A549 (cell line): Measurements from ENCODE around the gene CXXC1. TPM values are rescaled to one million over a fixed set of nuclear protein-coding genes. Genes with fewer than 3 reads are reported as not detected.
"Not testable (repeated sequence)": the region's sequence is repeated elsewhere in the genome, so short reads cannot be mapped to it uniquely, and the experiment has no call there.

ENCODE experiments used
- ATAC-seq, 2 experiments: fragments of 200-7000 bp in 1 of 2; fragments of >200 bp in 1 of 2; cut with Nextera tagmentation in 1 of 2; cut with Tn5 transposase in 1 of 2; 3 replicates each; pipeline versions ENCODE4 v1.8.0 to v1.9.1; 2018 to 2020; ENCODE audit warnings: mild to moderate bottlenecking in 1 of 2, moderate library complexity in 1 of 2
- CTCF ChIA-PET: fragments of 300-600 bp; sonication (Branson Sonifier 250); formaldehyde crosslinking; extraction: SDS; loops from one replicate; lab custom pipeline; 2021; ENCODE audit warnings: antibody characterized with exemption, inconsistent platforms; lab: Yijun Ruan, JAX
- POLR2A ChIA-PET: fragments of 350-600 bp; formaldehyde crosslinking; extraction: SDS; loops from one replicate; lab custom pipeline; 2021; ENCODE audit warnings: antibody characterized with exemption, inconsistent platforms; lab: Yijun Ruan, JAX
- DNase-seq, 2 experiments: peaks; one replicate each; pipeline versions ENCODE4 v3.0.0 to v3.0.0-alpha.2; 2011 to 2016; ENCODE audit warnings: low read depth in 1 of 2, low spot score in 1 of 2
- FAIRE-seq: peaks from 2 replicates; lab custom pipeline; 2011; peaks lifted over from hg19 to GRCh38; lab: Jason Lieb, UNC
- H3K27ac ChIP-seq, 2 experiments: fragments of >200 bp; sonication (Bioruptor Twin); formaldehyde crosslinking; 3 replicates each; pipeline ENCODE4 v1.5.1; 2016 to 2017
- H3K4me1 ChIP-seq: fragments of >200 bp; sonication (Bioruptor Twin); formaldehyde crosslinking; 3 replicates; pipeline ENCODE4 v1.6.1; 2016
- H3K4me2 ChIP-seq: fragments of >200 bp; sonication (Bioruptor Twin); formaldehyde crosslinking; 3 replicates; pipeline ENCODE4 v1.6.1; 2016
- H3K4me3 ChIP-seq: fragments of >200 bp; sonication (Bioruptor Twin); formaldehyde crosslinking; 3 replicates; pipeline ENCODE4 v1.5.1; 2016
- H3K9me3 ChIP-seq: fragments of >200 bp; sonication (Bioruptor Twin); formaldehyde crosslinking; 3 replicates; pipeline ENCODE4 v1.6.1; 2016
- CHD2 ChIP-seq: fragments of 150-350 bp; IDR thresholded peaks from 2 replicates; pipeline ENCODE4 v1.6.1; 2014; ENCODE audit warnings: low read length; ENCODE audit not compliant: partially characterized antibody
- ELK1 ChIP-seq: fragments of 150-350 bp; IDR thresholded peaks from 2 replicates; pipeline ENCODE4 v1.6.1; 2014; ENCODE audit warnings: low read depth, mild to moderate bottlenecking, low read length
- EP300 ChIP-seq, 2 experiments: fragments of >200 bp; sonication (Bioruptor Twin); formaldehyde crosslinking; IDR thresholded peaks; 2 replicates in 1 of 2; 3 replicates in 1 of 2; pipeline ENCODE4 v1.6.1; 2016 to 2017
- FOSB ChIP-seq: fragments of 250-450 bp; sonication (Bioruptor Pico); IDR thresholded peaks from 2 replicates; pipeline ENCODE4 v1.5.0; 2020; ENCODE audit warnings: mild to moderate bottlenecking, moderate library complexity
- HOXA7 ChIP-seq: fragments of 250-450 bp; sonication (Bioruptor Pico); IDR thresholded peaks from 2 replicates; pipeline ENCODE4 v1.5.0; 2020; ENCODE audit warnings: mild to moderate bottlenecking, moderate library complexity
- HOXB13 ChIP-seq: fragments of 250-450 bp; sonication (Bioruptor Pico); IDR thresholded peaks from 2 replicates; pipeline ENCODE4 v1.5.0; 2020; ENCODE audit warnings: low read depth, mild to moderate bottlenecking, moderate library complexity
- JUNB ChIP-seq: fragments of >200 bp; sonication (Bioruptor Twin); formaldehyde crosslinking; IDR thresholded peaks from 2 replicates; pipeline ENCODE4 v1.6.1; 2016
- MAZ ChIP-seq: fragments of 150-350 bp; IDR thresholded peaks from 2 replicates; pipeline ENCODE4 v1.6.1; 2014; ENCODE audit warnings: antibody characterized with exemption, low read depth, low read length, borderline replicate concordance
- MYC ChIP-seq: IDR thresholded peaks from 2 replicates; pipeline ENCODE4 v1.6.1; 2012; ENCODE audit warnings: mild to moderate bottlenecking, inconsistent platforms, low read length, improper control_type of control experiment, borderline replicate concordance
- PHF8 ChIP-seq: fragments of 200-600 bp; sonication (generic); IDR thresholded peaks from 2 replicates; pipeline ENCODE4 v1.6.1; 2016; ENCODE audit warnings: low read depth, mild to moderate bottlenecking, antibody characterized with exemption, moderate library complexity, borderline replicate concordance
- POLR2A ChIP-seq: IDR thresholded peaks from 2 replicates; pipeline ENCODE4 v1.6.1; 2012; ENCODE audit warnings: mild to moderate bottlenecking, low read length
- RNF2 ChIP-seq: fragments of 200-600 bp; sonication (generic); IDR thresholded peaks from 2 replicates; pipeline ENCODE4 v1.6.1; 2016; ENCODE audit warnings: low read depth, mild to moderate bottlenecking, antibody characterized with exemption, moderate library complexity, borderline replicate concordance
- SREBF2 ChIP-seq: fragments of 450-650 bp; IDR thresholded peaks from 2 replicates; pipeline ENCODE4 v1.6.1; 2014; ENCODE audit warnings: mild to moderate bottlenecking, moderate library complexity
- WGBS: methylation state at CpG from one replicate; pipeline ENCODE4 v1.1.6; 2017; ENCODE audit errors: missing lambda C conversion rate; 5-methylcytosine and 5-hydroxymethylcytosine counted together
- polyA plus RNA-seq, 4 experiments: library from polyadenylated mRNA; depleted of rRNA in 3 of 4; stranded (reverse); fragments of >200 nt; fragmentation: RNase III in 1 of 4; extraction: RNeasy Plus Mini Kit Qiagen cat#74134 plus additional on column Dnase treatment in 1 of 4; gene quantifications; 2 replicates in 3 of 4; 3 replicates in 1 of 4; pipeline ENCODE4 v1.2.3, GENCODE V29; 2011 to 2017
- TF ChIP-seq, protein P1 (sequence below): fragments of >200 bp; sonication (Bioruptor Twin); formaldehyde crosslinking; IDR thresholded peaks from 3 replicates; pipeline ENCODE4 v1.5.1; 2016
- TF ChIP-seq, protein P2 (sequence below): fragments of 200-600 bp; sonication (generic); IDR thresholded peaks from 2 replicates; pipeline ENCODE4 v1.6.1; 2016; ENCODE audit warnings: antibody characterized with exemption, mild to moderate bottlenecking, moderate library complexity

The CXXC1 gene
- polyA plus RNA-seq, 2 of the 4 experiments (the other 2 are of a cell fraction): 21.2 to 54.3 TPM

- TF ChIP-seq MAZ: no peak
- no peak for TF ChIP-seq HOXA7 (CRISPR knock-in tag)
- TF ChIP-seq EP300 (IDR thresholded peaks at IDR 0.05): no peak
- no peak for TF ChIP-seq JUNB
- TF ChIP-seq, protein P1, sequence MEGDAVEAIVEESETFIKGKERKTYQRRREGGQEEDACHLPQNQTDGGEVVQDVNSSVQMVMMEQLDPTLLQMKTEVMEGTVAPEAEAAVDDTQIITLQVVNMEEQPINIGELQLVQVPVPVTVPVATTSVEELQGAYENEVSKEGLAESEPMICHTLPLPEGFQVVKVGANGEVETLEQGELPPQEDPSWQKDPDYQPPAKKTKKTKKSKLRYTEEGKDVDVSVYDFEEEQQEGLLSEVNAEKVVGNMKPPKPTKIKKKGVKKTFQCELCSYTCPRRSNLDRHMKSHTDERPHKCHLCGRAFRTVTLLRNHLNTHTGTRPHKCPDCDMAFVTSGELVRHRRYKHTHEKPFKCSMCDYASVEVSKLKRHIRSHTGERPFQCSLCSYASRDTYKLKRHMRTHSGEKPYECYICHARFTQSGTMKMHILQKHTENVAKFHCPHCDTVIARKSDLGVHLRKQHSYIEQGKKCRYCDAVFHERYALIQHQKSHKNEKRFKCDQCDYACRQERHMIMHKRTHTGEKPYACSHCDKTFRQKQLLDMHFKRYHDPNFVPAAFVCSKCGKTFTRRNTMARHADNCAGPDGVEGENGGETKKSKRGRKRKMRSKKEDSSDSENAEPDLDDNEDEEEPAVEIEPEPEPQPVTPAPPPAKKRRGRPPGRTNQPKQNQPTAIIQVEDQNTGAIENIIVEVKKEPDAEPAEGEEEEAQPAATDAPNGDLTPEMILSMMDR: no peak
- no peak for TF ChIP-seq ELK1
- no peak for TF ChIP-seq POLR2A
- no peak for TF ChIP-seq FOSB (CRISPR knock-in tag)
- no peak for TF ChIP-seq PHF8
- TF ChIP-seq, all 56 proteins: peak for 0
These were observed 24.2 kb upstream of the CXXC1 start (continued) for GRCh38 chr18:50311650-50312049.

GRCh38 chr18:50310080-50310479 is 22.6 kb upstream of the CXXC1 start:
- TF ChIP-seq HOXB13 (CRISPR knock-in tag) (no peak), RNF2 (no peak), CHD2 (no peak), HOXA7 (CRISPR knock-in tag) (no peak), MYC (no peak), SREBF2 (no peak)
- TF ChIP-seq, protein P2, sequence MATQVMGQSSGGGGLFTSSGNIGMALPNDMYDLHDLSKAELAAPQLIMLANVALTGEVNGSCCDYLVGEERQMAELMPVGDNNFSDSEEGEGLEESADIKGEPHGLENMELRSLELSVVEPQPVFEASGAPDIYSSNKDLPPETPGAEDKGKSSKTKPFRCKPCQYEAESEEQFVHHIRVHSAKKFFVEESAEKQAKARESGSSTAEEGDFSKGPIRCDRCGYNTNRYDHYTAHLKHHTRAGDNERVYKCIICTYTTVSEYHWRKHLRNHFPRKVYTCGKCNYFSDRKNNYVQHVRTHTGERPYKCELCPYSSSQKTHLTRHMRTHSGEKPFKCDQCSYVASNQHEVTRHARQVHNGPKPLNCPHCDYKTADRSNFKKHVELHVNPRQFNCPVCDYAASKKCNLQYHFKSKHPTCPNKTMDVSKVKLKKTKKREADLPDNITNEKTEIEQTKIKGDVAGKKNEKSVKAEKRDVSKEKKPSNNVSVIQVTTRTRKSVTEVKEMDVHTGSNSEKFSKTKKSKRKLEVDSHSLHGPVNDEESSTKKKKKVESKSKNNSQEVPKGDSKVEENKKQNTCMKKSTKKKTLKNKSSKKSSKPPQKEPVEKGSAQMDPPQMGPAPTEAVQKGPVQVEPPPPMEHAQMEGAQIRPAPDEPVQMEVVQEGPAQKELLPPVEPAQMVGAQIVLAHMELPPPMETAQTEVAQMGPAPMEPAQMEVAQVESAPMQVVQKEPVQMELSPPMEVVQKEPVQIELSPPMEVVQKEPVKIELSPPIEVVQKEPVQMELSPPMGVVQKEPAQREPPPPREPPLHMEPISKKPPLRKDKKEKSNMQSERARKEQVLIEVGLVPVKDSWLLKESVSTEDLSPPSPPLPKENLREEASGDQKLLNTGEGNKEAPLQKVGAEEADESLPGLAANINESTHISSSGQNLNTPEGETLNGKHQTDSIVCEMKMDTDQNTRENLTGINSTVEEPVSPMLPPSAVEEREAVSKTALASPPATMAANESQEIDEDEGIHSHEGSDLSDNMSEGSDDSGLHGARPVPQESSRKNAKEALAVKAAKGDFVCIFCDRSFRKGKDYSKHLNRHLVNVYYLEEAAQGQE: no peak
- H3K4me1 ChIP-seq: peaks cover 9% of the 10 kb centered on the region; the same call in 2 of the 3 replicates
- POLR2A ChIA-PET: no interaction called here
- no peak overlapping the region for H3K4me2 ChIP-seq
- DNase-seq (no peak), FAIRE-seq (no peak), ATAC-seq (no peak)
- CTCF ChIA-PET: interaction anchor here (1.1 kb wide), 2 partner anchors 24 to 41 kb away, joined by 3 read pairs; no protein-coding TSS in a partner anchor
- 77% methylated on average over 10 of the region's 10 CpGs for WGBS
- peaks cover 3% of the 10 kb centered on the region; the same call in 2 of the 3 replicates for H3K9me3 ChIP-seq
- no peak overlapping the region for H3K27ac ChIP-seq
- no peak overlapping the region for H3K4me3 ChIP-seq

DNA sequence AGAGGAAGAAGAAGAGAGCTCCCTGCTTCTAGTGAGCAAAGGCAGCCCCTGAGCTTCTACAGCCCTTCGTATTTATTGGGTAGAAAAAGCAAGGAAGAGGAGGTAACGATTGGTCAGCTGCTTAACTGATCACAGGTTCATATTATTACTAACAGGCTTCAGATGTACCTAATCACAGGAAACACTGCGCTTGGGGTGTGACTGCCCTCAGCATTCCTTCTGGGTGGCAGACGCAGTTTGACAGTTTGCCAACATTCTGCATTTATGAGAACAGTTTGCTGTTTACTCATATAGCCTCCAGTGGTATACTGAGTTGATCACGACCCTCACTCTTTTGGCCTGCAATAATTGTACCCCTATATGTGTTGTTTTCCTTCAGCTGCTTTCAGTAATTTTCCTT is 21.4 kb upstream of the CXXC1 start:
- POLR2A ChIA-PET, ATAC-seq, FAIRE-seq, H3K4me1 ChIP-seq, H3K9me3 ChIP-seq: not testable (repeated sequence)
- DNase-seq: peak in 1 of 2 experiments; percentile 45
- 6% methylated on average over 5 of the region's 5 CpGs for WGBS
- CTCF ChIA-PET: interaction anchor here (1.1 kb wide), 2 partner anchors 9 to 25 kb away, joined by 3 read pairs; no protein-coding TSS in a partner anchor
- Histone ChIP-seq H3K4me2 (peak overlapping the region; percentile 80), H3K27ac (peak overlapping the region; percentile 62 to 79; a peak in 4 of 6 replicates), H3K4me3 (peak overlapping the region; percentile 48; the same call in 2 of the 3 replicates)
